Caco-2 (cell line): Measurements from ENCODE around the gene TENM3. TPM values are rescaled to one million over a fixed set of nuclear protein-coding genes. Genes with fewer than 3 reads are reported as not detected.

ENCODE experiments used
- BruUV-seq: library from RNA; stranded (reverse); fragments of 400-500 nt; replicated peaks from 2 replicates; lab custom pipeline; 2021; lab: Mats Ljungman, UMichigan
- CTCF ChIA-PET: fragments of 300-600 bp; sonication (Branson Sonifier 250); formaldehyde crosslinking; loops from one replicate; lab custom pipeline; 2022; ENCODE audit warnings: antibody characterized with exemption; lab: Charles Lee
- POLR2A ChIA-PET: fragments of 300-600 bp; sonication (Branson Sonifier 250); formaldehyde crosslinking; loops from one replicate; lab custom pipeline; 2022; ENCODE audit warnings: antibody characterized with exemption; lab: Charles Lee
- DNase-seq, 2 experiments: peaks; one replicate each; pipeline versions ENCODE4 v3.0.0 to v3.0.0-alpha.2; 2020 to 2022
- H3K27me3 ChIP-seq: replicated peaks from 2 replicates; pipeline ENCODE4 v1.6.0; 2011; ENCODE audit warnings: low read length; ENCODE audit not compliant: control insufficient read depth, insufficient read depth
- H3K36me3 ChIP-seq: 2 replicates; pipeline ENCODE4 v1.5.1; 2011; ENCODE audit warnings: low read length; ENCODE audit not compliant: control insufficient read depth, insufficient read depth
- H3K4me1 ChIP-seq: fragments of 250-450 bp; sonication (Bioruptor Pico); 2 replicates; pipeline ENCODE4 v1.5.1; 2020; ENCODE audit warnings: mild to moderate bottlenecking
- H3K4me3 ChIP-seq: 2 replicates; pipeline ENCODE4 v1.5.1; 2011; ENCODE audit warnings: low read depth, mild to moderate bottlenecking, control low read depth, low read length
- H3K9me3 ChIP-seq: fragments of 250-450 bp; sonication (Bioruptor Pico); 2 replicates; pipeline ENCODE4 v1.5.1; 2020; ENCODE audit warnings: mild to moderate bottlenecking, moderate library complexity
- H3K27ac Mint-ChIP-seq: one replicate; pipeline ENCODE4 v1.8.0; 2022; ENCODE audit warnings: mixed read lengths; ENCODE audit not compliant: unreplicated experiment
- H3K27me3 Mint-ChIP-seq: one replicate; pipeline ENCODE4 v1.8.0; 2022; ENCODE audit warnings: mixed read lengths; ENCODE audit not compliant: insufficient read depth, unreplicated experiment
- H3K36me3 Mint-ChIP-seq: one replicate; pipeline ENCODE4 v1.8.0; 2022; ENCODE audit warnings: mild to moderate bottlenecking, mixed read lengths; ENCODE audit not compliant: insufficient read depth, unreplicated experiment
- H3K4me1 Mint-ChIP-seq: one replicate; pipeline ENCODE4 v1.8.0; 2022; ENCODE audit warnings: low read depth, mixed read lengths; ENCODE audit not compliant: unreplicated experiment
- H3K4me3 Mint-ChIP-seq: one replicate; pipeline ENCODE4 v1.8.0; 2022; ENCODE audit warnings: mild to moderate bottlenecking, moderate library complexity, mixed read lengths; ENCODE audit not compliant: unreplicated experiment
- H3K9me3 Mint-ChIP-seq: one replicate; pipeline ENCODE4 v1.8.0; 2022; ENCODE audit warnings: mixed read lengths; ENCODE audit not compliant: unreplicated experiment
- intact Hi-C: fragments of 100-400 bp; cut with micrococcal nuclease; formaldehyde crosslinking; loops from one replicate; pipeline ENCODE4 v1.10.0; 2022; ENCODE audit not compliant: unreplicated experiment
- total RNA-seq: library from RNA; stranded (reverse); gene quantifications from 2 replicates; pipeline ENCODE4 v1.2.3, GENCODE V29; 2022
- TF ChIP-seq, protein P1 (sequence below), 2 experiments: fragments of 200-600 bp in 1 of 2; IDR thresholded peaks; 1 replicate in 1 of 2; 2 replicates in 1 of 2; pipeline versions ENCODE4 v1.5.1 to v1.8.0; 2011 to 2022; ENCODE audit warnings: antibody characterized with exemption in 1 of 2, control low read depth in 1 of 2, inconsistent platforms in 1 of 2, low read depth in 1 of 2, low read length in 1 of 2, mild to moderate bottlenecking in 1 of 2, moderate library complexity in 1 of 2; ENCODE audit not compliant: insufficient read depth in 1 of 2, severe bottlenecking in 1 of 2, unreplicated experiment in 1 of 2

The TENM3 gene
- total RNA-seq, 1 experiment from 2014 or later: 94.7 TPM

DNA sequence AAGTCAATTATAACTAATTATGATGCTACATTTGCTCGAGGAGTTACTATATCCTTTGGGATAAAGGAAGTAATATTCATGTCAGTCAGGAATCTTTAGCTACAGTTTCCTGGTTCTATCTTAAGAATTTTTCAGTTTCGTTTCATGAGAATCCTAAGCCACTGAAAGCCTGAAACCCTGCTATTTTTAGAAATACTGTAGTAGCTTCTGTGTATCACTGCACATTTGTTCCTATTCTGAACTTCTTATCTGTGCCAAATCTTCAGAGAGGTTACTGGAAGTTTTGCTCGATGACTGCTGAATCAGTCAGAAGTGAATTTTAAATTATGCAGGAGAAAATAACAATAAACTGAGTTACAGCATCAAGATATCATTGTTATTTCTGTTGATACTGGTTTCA, 249.2 kb downstream of the TENM3 start:
- TF ChIP-seq, protein P1, sequence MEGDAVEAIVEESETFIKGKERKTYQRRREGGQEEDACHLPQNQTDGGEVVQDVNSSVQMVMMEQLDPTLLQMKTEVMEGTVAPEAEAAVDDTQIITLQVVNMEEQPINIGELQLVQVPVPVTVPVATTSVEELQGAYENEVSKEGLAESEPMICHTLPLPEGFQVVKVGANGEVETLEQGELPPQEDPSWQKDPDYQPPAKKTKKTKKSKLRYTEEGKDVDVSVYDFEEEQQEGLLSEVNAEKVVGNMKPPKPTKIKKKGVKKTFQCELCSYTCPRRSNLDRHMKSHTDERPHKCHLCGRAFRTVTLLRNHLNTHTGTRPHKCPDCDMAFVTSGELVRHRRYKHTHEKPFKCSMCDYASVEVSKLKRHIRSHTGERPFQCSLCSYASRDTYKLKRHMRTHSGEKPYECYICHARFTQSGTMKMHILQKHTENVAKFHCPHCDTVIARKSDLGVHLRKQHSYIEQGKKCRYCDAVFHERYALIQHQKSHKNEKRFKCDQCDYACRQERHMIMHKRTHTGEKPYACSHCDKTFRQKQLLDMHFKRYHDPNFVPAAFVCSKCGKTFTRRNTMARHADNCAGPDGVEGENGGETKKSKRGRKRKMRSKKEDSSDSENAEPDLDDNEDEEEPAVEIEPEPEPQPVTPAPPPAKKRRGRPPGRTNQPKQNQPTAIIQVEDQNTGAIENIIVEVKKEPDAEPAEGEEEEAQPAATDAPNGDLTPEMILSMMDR (IDR thresholded peaks at IDR 0.05; ENCODE audit: insufficient read depth in 1 of 2, low read depth in 1 of 2, low read length in 1 of 2, severe bottlenecking in 1 of 2, unreplicated experiment in 1 of 2): no peak
- Mint-ChIP-seq H3K4me1 (peaks cover 5% of the 10 kb centered on the region), H3K36me3 (no peaks in the 10 kb centered on the region), H3K27ac (no peak overlapping the region), H3K4me3 (no peak overlapping the region), H3K27me3 (no peaks in the 10 kb centered on the region), H3K9me3 (no peaks in the 10 kb centered on the region)
- Histone ChIP-seq H3K4me1 (no peaks in the 10 kb centered on the region), H3K36me3 (no peaks in the 10 kb centered on the region), H3K9me3 (no peaks in the 10 kb centered on the region), H3K4me3 (no peak overlapping the region), H3K27me3 (no peaks in the 10 kb centered on the region)
- BruUV-seq: no TSS peak
- no peak for DNase-seq
- ChIA-PET POLR2A (no interaction called here), CTCF (no interaction called here)
- intact Hi-C loops: no loop called here

DNA sequence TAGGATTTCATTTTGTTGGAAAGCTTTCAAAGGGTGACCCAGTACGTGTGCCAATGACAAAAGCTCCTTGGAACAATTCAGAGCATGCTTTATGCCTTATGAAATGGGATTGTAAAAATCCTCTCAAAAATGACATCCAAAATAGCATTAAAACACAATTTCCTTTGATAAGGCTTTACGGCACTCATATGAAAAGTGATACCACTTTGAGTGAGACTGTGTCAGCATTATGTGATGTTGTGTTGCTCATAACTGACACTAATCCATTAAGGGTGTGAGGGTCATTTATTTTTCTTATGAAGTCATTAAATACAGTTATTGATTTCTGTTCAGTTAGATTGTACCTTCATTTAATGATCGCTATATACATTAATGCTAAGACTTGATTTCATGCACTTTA, 250.2 kb downstream of the TENM3 start:
- Histone ChIP-seq H3K9me3 (no peaks in the 10 kb centered on the region), H3K36me3 (no peaks in the 10 kb centered on the region), H3K4me1 (no peaks in the 10 kb centered on the region), H3K4me3 (no peak overlapping the region), H3K27me3 (no peaks in the 10 kb centered on the region)
- H3K4me1 Mint-ChIP-seq: peaks cover under 1% of the 10 kb centered on the region
- TF ChIP-seq, protein P1 (IDR thresholded peaks at IDR 0.05; ENCODE audit: insufficient read depth in 1 of 2, low read depth in 1 of 2, low read length in 1 of 2, severe bottlenecking in 1 of 2, unreplicated experiment in 1 of 2): no peak
- H3K9me3 Mint-ChIP-seq: no peaks in the 10 kb centered on the region
- POLR2A ChIA-PET: no interaction called here
- DNase-seq: no peak
- no peaks in the 10 kb centered on the region for H3K36me3 Mint-ChIP-seq
- intact Hi-C loops: no loop called here
- no TSS peak for BruUV-seq
- H3K27me3 Mint-ChIP-seq: no peaks in the 10 kb centered on the region
- H3K4me3 Mint-ChIP-seq: no peak overlapping the region
- no peak overlapping the region for H3K27ac Mint-ChIP-seq
- CTCF ChIA-PET: no interaction called here

DNA sequence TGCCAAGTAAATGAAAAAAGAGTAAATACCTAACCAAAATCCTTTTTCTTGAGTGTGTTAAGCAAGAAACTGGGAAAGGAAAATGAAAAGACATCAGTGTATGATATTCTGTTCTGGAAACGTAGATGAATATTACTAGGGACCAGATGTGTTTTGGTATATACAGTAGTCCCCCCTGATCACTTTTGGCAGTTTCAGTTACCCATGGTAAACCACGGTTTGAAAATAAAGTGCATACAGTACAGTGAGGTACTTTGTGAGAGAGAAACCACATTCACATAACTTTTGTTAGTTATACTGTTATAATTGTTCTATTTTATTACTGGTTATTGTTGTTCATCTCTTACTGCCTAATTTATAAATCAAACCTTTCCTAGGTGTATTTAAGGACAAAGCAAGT, 250.9 kb downstream of the TENM3 start:
- no peak overlapping the region for H3K4me3 ChIP-seq
- TF ChIP-seq, protein P1 (IDR thresholded peaks at IDR 0.05; ENCODE audit: insufficient read depth in 1 of 2, low read depth in 1 of 2, low read length in 1 of 2, severe bottlenecking in 1 of 2, unreplicated experiment in 1 of 2): no peak
- Mint-ChIP-seq H3K4me1 (no peaks in the 10 kb centered on the region), H3K27me3 (no peaks in the 10 kb centered on the region), H3K4me3 (no peak overlapping the region), H3K27ac (no peak overlapping the region), H3K9me3 (no peaks in the 10 kb centered on the region), H3K36me3 (no peaks in the 10 kb centered on the region)
- no peaks in the 10 kb centered on the region for H3K4me1 ChIP-seq
- ChIA-PET CTCF (no interaction called here), POLR2A (no interaction called here)
- H3K9me3 ChIP-seq: no peaks in the 10 kb centered on the region
- no TSS peak for BruUV-seq
- intact Hi-C loops: no loop called here
- H3K36me3 ChIP-seq: no peaks in the 10 kb centered on the region
- no peaks in the 10 kb centered on the region for H3K27me3 ChIP-seq
- no peak for DNase-seq
